ENCODE data around the gene WTIP.
A peak's percentile ranks its signal among the peaks of the same experiment; 100 is the strongest.
"Not testable (repeated sequence)": the region's sequence is repeated elsewhere in the genome, so short reads cannot be mapped to it uniquely, and the experiment has no call there.

The WTIP gene

DNA sequence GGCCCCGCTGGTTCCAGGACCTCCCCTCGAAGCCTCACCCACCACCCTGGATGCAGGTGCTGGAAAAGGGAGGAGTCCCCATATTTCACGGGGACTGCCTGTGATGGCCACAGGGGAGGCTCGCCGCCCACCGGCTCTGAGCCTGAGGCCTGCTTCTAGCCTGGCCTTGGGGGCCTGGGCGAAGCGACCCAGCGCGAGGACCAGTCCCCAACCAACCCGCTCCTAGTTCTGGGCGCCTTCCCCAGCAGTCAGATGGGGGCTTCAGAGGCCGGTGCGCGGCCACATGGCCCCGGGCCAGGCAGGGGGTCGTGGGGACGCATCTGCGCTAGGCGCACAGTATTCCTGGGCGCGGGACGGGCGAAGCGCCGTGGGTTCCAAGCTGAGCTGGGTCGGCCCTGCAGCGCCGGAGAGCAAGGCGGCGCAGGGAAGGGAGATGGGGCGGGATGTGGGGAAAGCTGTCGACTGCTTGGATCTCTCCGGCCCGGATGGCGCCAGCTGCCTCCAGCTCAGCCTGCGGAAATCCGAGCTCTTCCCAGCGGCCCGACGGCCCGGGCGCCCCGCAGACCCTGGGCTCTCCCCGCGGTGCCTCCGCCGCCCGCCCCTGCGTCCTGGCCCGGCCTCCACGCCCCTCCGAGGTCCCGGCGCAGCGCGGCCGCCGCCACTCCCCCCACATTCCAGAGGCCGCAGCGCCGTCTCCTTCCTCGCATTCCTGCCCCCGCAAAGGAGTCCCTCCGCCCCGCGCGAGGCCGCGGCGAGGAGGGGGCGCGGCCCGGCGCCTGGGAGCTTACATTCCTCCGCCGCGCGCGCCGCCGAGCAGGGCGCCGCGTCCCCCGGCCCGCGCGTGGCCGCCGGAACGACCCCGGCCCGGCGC is at the start of gene WTIP:
WTIP (plus strand) TSS at position 788 of the 871 bp plus-strand sequence. CDS start 217 bp downstream, outside the sequence.
- DNase-seq, result no peak

DNA sequence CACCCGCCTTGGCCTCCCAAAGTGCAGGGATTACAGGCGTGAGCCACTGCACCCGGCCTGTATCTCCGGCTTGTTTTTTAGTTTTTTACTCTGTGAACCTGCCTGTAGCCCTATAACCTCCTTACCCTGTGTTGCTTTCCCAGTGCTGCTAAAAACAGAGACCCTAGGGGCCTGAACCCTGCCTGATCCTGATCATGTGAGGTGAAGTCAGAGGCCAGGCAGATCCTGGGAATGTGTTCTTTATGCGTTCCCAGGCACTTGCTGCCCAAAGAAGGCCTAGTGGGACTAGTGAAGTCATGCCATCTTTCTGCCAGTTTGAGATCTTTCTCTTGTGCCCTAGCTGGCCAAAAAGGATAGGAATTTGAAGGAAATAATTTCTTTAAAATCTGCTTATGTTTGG is 48.8 kb upstream of the WTIP start:
- no peak for DNase-seq

DNA sequence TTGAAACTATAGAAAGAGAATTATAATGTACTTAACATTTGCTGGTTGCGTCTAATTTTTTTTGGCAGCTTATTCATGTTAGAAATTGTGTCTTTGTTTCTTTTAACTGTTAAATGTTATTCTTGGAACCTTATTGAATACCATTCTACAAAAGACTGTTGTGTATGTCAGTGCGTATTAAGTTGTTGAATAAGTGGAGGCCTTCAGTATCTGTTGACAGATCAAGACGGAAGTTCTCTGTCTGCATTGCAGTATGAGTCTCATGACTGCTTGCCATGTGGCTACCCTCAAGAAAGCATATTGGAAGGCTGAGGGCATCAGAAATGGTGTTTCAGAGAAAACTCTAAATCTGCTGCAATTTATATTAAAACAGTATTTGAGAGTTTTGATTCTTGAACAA is 44.8 kb upstream of the WTIP start:
- DNase-seq, result no peak

DNA sequence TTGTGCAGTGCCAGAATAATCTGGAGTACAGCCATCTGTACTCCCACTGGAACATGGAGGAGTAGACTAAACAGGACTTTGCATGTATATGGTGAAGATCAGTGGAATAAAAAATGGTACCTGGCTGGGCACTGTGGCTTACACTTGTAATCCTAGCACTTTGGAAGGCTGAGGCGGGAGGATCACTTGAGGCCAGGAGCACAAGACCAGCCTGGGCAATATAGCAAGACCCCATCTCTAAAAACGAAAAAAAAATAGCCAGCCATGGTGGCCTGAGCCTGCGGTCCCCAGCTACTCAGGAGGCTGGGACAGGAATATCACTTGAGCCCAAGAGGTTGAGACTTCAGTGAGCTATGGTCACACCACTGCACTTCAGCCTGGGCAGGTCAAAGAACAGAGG is 33.4 kb upstream of the WTIP start:
- DNase-seq, result no peak

DNA sequence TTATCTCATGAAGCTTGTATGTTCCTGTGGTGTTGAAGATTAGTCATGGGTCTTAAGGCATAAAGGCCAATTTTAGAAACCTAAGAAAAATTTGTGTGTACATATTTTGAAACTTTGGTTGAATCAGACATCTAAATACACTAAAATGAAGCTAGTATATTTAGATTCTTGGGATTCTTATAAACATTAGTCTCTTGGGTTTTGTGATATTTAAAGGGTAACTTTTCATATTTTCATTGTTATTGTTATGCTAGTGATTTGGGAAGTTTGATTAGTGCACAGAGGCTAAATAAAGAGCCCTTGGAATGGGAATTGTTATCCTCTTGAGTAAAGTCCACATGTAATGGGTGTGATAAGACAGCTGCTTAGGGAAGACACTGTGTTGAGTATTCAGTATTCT is 28.8 kb upstream of the WTIP start:
- DNase-seq, result no peak

DNA sequence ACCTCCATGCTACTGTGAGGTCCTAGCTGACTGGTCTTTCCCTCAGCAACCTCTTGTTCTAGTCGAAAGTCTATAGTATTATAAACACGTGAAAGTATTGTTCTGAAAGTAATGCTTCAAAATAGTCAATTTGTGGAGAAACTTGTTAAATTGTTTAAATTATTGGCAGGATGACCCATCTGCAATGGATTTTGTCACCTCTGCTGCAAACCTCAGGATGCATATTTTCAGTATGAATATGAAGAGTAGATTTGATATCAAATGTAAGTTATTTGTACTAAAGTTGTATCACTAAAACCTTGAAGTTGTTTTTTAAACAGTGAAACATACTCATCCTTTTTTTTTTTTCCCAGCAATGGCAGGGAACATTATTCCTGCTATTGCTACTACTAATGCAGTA is 27.5 kb upstream of the WTIP start:
- DNase-seq, result no peak

DNA sequence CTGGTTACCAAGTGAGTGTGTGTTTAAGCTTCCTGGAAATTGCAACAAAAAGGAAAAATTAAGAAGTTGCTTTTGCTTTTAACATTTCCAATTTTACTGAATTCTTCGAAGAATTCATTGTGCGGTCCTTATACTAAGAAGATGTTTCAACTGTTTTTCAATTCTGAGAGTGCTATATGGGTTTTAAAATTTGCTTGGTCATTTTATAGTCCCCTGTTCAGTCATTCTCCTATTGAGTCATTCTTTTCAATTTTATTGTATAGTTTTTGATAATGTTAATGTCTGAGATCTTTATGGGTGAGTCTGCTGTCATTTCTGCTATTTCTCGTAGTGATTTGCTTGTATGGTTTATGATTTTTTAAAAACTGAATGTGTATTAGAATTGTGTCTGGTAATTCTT is 26.9 kb upstream of the WTIP start:
- no peak for DNase-seq

DNA sequence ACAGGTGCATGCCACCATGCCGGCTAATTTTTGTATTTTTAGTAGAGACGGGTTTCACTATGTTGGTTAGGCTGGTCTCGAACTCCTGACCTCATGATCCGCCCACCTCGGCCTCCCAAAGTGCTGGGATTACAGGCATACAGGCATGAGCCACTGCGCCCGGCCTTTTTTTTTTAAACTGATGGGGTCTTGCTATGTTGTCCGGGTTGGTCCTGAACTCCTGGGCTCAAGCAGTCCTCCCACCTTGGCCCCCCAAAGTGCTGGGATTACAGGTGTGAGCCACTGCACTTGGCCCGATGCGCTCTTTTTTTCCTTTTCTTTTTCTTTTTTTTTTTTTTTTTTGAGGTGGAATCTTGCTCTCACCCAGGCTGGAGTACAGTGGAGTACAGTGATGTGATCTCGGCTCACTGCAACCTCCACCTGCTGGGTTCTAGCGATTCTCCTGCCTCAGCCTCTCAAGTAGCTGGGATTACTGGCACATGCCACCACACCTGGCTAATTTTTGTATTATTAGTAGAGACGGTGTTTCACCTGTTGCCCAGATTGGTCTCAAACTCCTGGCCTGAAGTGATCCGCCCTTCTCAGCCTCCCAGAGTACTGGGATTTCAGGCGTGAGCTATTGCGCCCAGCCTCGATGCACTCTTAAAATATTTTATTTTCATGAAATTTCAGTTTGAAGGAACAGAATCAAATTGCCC is 25.6 kb upstream of the WTIP start:
- not testable (repeated sequence) for DNase-seq

DNA sequence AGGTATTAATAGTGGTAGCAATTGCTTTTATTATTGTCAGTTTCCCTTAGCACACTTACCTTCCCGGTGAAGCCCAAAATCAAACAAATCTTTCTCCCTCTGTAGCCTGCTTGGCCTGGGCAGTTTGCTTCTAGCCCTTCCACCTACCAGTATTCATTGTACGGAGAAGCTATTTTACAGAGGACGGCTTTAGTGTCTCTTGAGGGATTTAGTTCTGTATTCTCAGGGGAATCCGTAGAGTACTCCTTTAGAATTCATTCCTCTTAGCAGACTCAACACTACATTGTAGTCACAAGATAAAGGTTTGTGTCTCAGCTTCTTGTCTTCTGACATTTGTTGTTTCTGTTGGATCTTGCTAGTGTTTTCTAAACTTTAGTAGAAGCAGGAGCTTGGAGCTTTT is 24.1 kb upstream of the WTIP start:
- no peak for DNase-seq

DNA sequence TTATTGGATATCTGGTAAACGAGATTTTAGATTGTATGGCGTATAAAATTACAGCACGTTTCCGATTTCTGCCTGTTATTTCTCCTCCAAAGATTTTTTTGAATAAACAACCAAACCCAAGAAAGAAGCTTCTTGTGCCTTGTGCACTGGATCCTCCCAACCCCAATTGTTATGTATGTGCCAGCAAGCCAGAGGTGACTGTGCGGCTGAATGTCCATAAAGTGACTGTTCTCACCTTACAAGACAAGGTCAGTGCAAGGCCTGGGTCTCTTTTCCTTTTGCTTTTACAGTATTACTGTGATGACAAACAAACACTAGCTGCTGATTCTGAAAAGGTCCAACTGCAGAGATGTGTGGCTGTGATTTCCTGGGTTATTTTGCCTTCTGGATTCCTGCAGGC is 22.9 kb upstream of the WTIP start:
- no peak for DNase-seq

DNA sequence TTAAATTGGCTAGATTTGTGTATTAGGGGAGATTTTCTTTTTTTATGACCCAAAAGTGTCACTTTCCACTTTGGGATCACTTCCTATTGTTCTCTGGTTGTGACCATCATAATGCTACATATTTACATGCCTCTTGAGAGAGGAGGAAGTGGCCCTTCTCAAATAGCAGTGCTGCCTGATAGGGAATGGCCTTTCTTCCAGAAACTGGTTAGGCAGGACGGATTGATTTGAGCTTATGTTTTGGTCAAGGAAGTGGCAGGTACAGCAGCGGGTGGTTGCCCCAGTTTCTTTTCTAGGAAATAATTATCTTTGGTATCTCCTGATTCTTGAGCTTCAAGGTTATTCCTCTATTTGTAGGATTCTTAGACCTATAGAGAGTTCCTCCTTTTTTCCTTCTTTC is 21.9 kb upstream of the WTIP start:
- DNase-seq, result peak; percentile 5

DNA sequence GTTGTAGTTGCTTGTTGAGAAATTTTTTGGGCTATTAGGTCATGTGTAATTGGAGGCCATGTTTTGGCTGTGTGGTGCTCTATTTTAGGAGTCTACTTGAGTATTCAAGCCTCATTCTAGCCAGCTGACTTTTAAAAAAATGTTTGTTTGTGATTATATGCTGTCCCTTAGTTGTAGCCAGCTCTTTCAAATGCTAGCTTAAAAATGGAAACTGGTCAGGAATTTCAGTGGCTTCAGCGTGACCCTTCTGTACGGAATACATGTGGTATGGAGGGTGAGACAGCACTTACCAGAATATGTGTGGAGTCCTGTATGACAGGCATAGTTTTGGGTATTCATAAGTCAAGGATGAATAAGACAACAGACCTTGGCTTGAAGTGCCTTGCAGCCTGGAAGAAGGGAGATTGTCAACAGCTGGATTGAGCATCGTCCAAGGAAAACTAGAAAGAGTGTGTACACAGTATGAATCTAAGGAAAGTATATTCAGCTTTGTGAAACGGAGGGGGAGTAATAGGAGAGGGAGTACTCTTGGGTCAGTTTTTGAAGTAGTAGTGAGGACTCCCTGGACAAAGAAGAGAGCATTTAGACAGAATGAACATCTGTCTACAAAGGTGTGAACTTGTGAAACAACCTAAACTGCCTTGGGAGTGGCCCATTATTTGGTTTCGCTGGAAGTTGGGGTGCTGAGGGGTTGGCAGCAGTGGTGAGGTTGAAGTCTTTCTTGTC is 20.0 kb upstream of the WTIP start:
- no peak for DNase-seq

DNA sequence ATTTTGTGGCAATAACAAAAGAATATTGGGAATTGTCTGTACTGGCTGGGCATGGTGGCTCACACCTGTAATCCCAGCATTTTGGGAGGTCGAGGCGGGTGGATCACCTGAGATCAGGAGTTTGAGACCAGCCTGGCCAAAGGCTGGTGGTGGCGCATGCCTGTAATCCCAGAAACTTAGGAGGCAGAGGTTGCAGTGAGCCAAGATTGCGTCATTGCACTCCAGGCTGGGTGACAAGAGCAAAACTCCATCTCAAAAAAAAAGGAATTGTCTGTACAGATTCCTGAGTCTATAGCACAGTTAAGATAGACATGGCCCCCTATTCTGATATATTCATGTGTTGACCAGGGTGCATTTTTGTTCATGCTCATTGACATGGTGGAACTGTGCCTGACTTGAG is 16.8 kb upstream of the WTIP start:
- not testable (repeated sequence) for DNase-seq

DNA sequence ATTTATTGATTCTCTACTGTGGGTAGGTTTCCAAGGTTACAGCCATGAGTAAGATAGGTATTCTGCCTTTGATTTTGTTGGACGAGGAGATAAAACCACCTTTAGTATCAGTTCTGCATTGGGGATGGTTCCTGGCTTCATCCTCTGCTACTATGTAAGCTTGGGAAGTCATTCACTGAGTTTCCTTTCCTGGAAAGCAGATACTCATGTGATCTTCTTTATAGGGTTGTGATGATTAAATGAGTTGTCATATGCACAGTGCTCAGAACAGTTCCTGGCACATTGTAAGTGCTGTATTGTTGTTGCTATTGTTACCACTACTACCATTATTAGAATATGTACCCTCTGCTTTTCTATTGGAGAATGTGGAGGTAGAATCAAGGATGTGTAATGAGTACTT is 13.1 kb upstream of the WTIP start:
- no peak for DNase-seq

DNA sequence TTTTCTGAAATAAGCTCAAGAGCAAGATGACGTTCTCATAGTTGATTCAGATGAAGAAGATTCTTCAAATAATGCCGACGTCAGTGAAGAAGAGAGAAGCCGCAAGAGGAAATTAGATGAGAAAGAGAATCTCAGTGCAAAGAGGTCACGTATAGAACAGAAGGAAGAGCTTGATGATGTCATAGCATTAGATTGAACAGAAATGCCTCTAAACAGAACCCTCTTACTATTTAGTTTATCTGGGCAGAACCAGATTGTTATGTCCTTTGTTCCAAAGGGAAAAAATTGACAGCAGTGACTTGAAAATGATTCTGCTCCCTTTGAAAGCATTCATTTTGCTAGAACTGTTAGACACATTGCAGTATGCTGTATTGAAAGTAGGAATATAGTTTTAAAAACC is 12.5 kb upstream of the WTIP start:
- DNase-seq, result not testable (repeated sequence)

DNA sequence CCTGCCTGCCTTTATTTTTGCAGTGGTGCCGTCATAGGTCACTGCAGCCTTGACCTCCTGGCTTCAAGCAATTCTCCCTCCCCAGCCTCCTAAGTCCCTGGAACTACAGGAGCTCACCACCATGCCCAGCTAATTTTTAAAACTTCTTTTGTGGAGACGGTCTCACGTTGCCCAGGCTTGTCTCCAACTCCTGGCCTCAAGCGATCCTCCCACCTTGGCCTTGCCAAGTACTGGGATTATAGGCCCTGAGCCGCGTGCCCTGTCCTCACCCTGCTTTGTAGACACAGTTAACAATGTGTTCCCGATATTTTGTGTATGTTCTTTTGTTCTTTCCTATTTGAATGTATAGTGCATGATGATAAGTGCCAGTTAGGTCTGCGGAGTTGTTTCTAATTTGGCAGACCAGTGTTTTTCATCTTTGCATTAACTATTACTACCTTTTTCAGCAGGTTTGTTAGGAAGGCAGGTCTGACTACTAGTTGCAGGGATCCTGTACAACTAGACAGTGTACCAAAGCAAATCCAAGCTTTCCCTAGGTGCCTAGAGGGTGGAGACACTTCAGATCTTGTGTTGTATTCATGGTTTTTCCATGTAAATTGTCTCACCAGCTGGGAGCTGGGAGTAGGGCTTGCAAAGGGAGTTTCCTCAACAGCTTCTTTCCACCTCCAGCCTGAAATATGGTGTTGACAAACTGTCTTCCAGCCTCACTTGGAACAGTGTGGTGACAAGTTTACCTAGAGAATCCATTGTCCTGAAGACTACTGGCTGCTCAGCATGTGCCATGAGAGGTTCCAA is 9.5 kb upstream of the WTIP start:
- no peak for DNase-seq

DNA sequence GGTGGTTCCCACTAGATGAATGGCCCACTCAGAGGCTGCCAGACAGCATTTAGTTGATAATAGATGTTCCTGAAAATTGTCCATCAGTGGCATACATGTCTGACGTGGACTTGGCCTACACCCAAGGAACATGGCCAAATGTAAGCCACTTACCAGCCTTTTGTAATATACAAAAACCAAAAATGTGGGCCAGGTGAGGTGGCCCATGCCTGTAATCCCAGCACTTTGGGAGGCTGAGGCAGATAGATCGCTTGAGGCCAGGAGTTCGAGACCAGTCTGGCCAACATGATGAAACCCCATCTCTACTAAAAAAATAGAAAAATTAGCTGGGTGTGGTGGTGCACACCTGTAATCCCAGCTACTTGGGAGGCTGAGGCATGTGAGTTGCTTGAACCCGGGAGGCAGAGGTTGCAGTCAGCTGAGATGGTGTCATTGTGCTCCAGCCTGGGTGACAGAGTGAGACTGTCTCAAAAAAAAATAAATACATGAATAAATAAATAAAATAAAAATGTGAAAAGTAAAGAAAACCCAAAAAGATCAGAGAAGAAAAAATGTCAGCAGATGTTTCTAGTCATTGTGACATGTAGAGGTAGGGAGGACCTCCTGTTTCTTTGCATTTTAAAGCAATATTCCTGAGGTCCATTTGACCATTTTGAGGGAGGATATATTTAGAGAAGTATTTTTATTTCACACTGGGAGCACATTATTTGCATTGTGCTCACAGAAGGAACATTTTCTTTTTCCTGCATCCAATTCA is 7.1 kb upstream of the WTIP start:
- DNase-seq, result no peak

DNA sequence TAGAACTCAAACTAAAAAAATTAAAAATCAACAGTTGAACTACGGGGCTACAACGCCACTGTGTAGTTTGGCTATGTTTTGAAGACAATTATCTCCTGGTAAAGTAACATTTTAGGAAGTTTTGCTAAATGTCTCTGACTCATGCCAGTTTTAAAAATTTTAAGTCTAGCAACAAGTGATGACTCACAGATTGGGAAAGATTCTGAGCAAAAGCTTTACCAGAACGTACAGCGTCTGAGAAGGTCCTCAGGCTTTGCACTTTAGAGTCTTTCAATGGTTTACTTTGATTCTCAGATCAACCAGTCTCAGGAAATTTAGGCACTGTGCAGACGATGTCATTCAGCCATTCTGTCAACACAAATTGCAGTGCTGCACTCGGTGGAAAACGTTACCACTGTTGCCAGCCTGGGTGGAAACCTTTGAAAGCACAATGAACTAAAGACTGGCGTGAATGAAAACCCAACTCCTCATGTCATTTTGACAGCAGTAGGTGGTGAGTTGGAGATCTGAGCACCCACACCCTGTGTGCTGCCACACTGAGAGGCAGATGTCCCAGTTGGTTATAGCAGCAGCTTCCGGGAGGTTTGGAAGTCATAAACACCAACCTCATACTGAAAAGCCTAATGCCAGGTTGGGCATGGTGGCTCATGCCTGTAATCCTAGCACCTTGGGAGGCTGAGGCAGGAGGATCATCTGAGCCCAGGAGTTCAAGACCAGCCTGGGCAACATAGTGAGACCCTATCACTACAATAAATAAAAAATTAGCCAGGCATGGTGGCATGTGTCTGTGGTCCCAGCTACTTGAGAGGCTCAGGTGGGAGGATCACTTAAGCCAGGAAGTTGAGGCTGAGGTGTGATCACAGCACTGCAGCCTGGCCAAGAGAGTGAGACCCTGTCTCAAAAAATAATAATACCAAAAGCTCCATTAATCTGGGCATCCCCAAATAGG is 6.3 kb upstream of the WTIP start:
- no peak for DNase-seq

DNA sequence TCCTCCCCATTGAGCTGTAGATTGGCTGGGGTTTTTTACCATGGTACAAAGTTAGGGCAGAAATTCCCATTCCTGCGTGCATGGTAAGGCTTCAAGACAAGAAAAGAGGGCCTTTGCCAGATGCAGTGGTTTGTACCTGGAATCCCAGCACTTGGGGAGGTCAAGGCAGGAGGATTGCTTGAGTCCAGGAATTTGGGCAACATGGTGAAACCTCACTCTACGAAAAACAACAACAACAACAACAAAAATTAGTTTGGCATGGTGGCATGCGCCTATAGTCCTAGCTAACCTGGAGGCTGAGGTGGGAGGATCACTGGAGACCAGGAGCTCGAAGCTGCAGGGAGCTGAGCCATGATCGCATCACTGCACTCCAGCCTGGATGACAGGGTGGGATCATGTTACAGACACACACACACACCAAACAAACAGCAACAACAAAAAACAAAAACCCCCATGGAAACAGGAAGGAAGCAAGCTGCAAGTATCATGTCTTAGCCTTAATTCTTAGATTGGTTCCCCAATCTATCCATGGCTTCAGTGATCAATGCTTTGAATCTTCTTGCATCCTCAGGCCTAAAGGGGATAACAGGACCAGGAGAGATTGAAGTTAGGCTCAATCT is 5.5 kb upstream of the WTIP start:
- no peak for DNase-seq

DNA sequence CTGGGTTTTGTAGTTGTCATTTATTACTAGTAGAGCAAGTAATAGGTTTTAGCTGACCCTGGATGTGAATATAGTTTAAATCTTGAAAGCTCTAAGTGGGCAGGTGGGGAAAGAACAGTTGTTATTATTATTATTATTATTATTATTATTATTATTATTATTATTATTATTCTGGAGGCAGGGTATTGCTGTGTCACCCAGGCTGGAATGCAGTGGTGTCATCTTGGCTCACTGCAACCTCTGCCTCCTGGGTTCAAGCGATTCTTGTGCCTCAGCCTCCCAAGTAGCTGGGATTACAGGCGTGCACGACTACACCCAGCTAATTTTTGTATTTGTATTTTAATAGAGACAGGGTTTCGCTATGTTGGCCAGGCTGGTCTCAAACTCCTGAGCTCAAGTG is 3.1 kb upstream of the WTIP start:
- DNase-seq, result not testable (repeated sequence)
